Measurements from ENCODE around the gene TBC1D22A. TPM values are rescaled to one million over a fixed set of nuclear protein-coding genes. Genes with fewer than 3 reads are reported as not detected.
A peak's percentile ranks its signal among the peaks of the same experiment; 100 is the strongest.

TBC1D22A gene
- total RNA-seq, 3 donors from 2014 or later, result 35.6 to 51.9 (median 41.8) TPM

GRCh38 chr22:47199261-47199978 is 437.0 kb downstream of the TBC1D22A start:
- DNase-seq (no peak), ATAC-seq (peak; percentile 11)
- no peak overlapping the region for H3K4me3 ChIP-seq
- no peaks in the 10 kb centered on the region for H3K4me1 ChIP-seq (ENCODE audit: low read depth)
- H3K9me3 ChIP-seq, result no peaks in the 10 kb centered on the region
- intact Hi-C loops (cut with DNase I, micrococcal nuclease), result no loop called here
- H3K36me3 ChIP-seq (ENCODE audit: low read depth), result no peaks in the 10 kb centered on the region
- no peak for TF ChIP-seq CTCF (IDR thresholded peaks at IDR 0.05)

DNA sequence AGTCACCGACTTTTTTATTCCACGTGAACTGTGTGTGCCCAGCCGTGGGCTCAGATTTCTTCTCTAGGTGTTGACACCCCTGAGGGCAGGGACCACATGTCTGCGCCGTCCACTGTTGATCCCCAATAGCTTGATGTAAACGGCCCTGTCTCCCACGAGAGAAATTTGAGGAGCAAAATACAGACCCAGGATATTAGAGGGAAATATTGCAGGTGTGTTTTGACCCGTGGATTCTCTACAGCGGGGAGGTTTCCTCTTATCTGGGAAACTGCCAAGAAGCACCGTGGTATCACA is 437.5 kb downstream of the TBC1D22A start:
- Histone ChIP-seq H3K9me3 (no peaks in the 10 kb centered on the region), H3K4me3 (no peak overlapping the region), H3K4me1 (ENCODE audit: low read depth) (no peaks in the 10 kb centered on the region), H3K36me3 (ENCODE audit: low read depth) (no peaks in the 10 kb centered on the region)
- DNase-seq (no peak), ATAC-seq (no peak)
- TF ChIP-seq CTCF (IDR thresholded peaks at IDR 0.05), result no peak
- intact Hi-C loops (cut with DNase I, micrococcal nuclease), result loop anchor here in 1 of 2 donors (5.0 kb wide), 1 partner anchor 172 kb away; no protein-coding TSS in a partner anchor

GRCh38 chr22:47200273-47201051 is 438.0 kb downstream of the TBC1D22A start:
- no peak for DNase-seq
- Histone ChIP-seq H3K36me3 (ENCODE audit: low read depth) (no peaks in the 10 kb centered on the region), H3K4me1 (ENCODE audit: low read depth) (no peaks in the 10 kb centered on the region), H3K9me3 (no peaks in the 10 kb centered on the region), H3K4me3 (no peak overlapping the region)
- ATAC-seq, result no peak
- intact Hi-C loops (cut with DNase I, micrococcal nuclease), result loop anchor here in 1 of 2 donors (5.0 kb wide), 1 partner anchor 172 kb away; no protein-coding TSS in a partner anchor
- no peak for TF ChIP-seq CTCF (IDR thresholded peaks at IDR 0.05)

- intact Hi-C loops (cut with DNase I, micrococcal nuclease), result loop anchor here in 1 of 2 donors (5.0 kb wide), 1 partner anchor 171 kb away; no protein-coding TSS in a partner anchor
- no peak overlapping the region for H3K4me3 ChIP-seq
- ATAC-seq (peak; percentile 47), DNase-seq (no peak)
- no peaks in the 10 kb centered on the region for H3K36me3 ChIP-seq (ENCODE audit: low read depth)
- no peak for TF ChIP-seq CTCF (IDR thresholded peaks at IDR 0.05)
- no peaks in the 10 kb centered on the region for H3K4me1 ChIP-seq (ENCODE audit: low read depth)
- no peaks in the 10 kb centered on the region for H3K9me3 ChIP-seq
Observed at GRCh38 chr22:47201186-47201995, 438.9 kb downstream of the TBC1D22A start.

- intact Hi-C loops (cut with DNase I, micrococcal nuclease), result loop anchor here in 1 of 2 donors (5.0 kb wide), 1 partner anchor 170 kb away; no protein-coding TSS in a partner anchor
- Histone ChIP-seq H3K36me3 (ENCODE audit: low read depth) (no peaks in the 10 kb centered on the region), H3K9me3 (no peaks in the 10 kb centered on the region), H3K4me1 (ENCODE audit: low read depth) (no peaks in the 10 kb centered on the region), H3K4me3 (no peak overlapping the region)
- no peak for DNase-seq
- no peak for ATAC-seq
- TF ChIP-seq CTCF (IDR thresholded peaks at IDR 0.05), result no peak
Observed at GRCh38 chr22:47201996-47202818, 439.8 kb downstream of the TBC1D22A start.
